GM19372 (cell line): ENCODE data around the gene CCDC81.
A peak's percentile ranks its signal among the peaks of the same experiment; 100 is the strongest.
"Not testable (repeated sequence)": the region's sequence is repeated elsewhere in the genome, so short reads cannot be mapped to it uniquely, and the experiment has no call there.

Source experiments
- ATAC-seq: cut with Tn5 transposase; IDR thresholded peaks from one replicate; pipeline ENCODE4 v1.9.1; 2021; ENCODE audit warnings: mild to moderate bottlenecking, low read depth, moderate library complexity; ENCODE audit not compliant: unreplicated experiment

CCDC81 gene

GRCh38 chr11:86386283-86386682 is 11.6 kb downstream of the CCDC81 start:
- no peak for ATAC-seq

DNA sequence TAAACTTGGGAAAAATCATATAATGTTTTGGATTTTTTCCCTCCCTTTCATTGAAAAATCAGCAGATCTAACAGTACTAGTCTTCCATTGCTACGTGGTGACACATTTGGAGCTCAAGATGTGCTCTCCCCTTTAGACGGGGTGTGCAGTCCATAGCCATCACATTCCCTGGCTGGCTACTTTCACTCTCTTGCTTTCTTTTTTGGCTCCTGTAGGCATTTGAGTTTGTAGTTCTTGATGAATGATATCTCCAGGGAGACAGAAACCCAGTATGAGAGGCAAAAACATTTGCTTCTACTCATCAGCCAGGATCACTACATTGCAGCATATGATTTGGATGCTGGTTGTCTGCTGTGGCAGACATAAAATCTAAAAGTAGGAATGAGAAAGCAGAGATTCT is 12.1 kb downstream of the CCDC81 start:
- no peak for ATAC-seq

DNA sequence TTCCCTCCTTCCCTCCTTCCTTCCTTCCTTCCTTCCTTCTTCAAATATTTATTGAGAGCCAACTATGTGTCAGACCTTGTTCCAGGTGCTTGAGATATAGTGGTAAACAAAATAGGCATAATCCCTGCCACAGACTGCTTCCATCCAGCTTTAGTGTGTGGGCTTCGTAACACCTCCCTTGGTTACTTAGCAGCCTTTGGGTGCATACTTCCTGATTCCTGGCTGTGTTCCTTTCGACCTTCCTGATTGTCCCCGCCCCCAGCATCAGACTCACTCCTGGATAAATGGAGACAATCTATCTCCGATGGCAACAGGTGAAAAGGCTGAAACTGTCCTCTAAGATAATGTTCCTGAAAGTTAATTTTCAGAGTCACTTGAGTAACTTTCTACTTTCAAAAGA is 13.5 kb downstream of the CCDC81 start:
- no peak for ATAC-seq

DNA sequence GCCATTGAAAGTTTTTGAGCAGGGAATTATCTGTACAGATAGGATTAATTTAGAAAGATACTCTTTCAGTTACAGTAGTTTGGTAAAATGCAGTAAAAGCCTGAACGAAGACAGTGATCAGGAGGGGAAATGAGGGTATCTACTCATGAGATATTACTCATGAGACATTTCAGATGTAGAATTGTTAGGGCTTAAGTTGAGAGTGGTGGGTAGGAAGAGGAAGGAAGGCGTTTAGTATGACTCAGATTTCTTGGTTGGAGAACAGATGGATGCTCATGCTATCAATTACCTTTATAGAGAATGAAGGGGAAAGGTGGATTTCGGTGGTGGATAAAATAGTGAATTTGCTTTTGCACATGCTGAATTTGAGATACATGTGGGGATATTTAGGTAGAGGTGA is 15.8 kb downstream of the CCDC81 start:
- no peak for ATAC-seq

- no peak for ATAC-seq
Measured at GRCh38 chr11:86395061-86395551, 20.4 kb downstream of the CCDC81 start.

DNA sequence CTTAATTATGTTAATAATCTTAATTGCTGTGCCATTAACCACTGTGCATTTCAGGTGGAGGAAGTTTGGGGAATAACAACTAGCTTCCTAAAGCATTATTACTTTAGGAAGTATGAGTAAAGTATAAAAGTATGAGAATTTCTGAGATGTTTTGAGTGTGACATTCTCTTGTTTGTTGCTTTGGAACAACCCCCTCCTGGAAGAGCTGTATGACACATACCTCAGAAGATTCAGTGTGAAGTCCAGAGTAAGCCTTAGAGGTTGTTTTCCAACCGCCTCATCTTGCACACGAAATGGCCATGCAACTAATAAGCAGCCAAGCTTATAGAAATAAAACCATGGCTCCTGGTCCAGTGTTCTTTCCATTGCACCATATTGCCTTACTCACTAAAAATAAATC is 21.7 kb downstream of the CCDC81 start:
- no peak for ATAC-seq

GRCh38 chr11:86397351-86397750 is 22.7 kb downstream of the CCDC81 start:
- ATAC-seq: no peak

DNA sequence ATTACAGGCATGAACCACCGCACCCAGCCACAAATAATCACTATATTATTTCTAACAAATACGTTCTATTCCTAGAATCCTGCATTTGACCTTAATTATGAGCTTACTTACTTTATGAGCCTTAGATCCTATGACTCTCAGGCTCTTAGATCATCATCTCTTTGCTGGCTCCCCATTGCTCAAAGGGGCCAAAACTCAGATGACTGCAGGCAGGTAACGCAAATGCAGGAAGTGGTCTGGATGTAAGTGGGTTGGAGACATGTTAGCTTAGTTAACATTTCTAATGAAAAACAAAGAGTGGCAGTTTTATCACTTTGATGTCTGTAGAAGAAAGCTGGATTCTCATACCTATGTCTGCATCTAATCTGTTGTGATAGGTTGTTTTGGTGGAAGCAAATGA is 23.4 kb downstream of the CCDC81 start:
- no peak for ATAC-seq

DNA sequence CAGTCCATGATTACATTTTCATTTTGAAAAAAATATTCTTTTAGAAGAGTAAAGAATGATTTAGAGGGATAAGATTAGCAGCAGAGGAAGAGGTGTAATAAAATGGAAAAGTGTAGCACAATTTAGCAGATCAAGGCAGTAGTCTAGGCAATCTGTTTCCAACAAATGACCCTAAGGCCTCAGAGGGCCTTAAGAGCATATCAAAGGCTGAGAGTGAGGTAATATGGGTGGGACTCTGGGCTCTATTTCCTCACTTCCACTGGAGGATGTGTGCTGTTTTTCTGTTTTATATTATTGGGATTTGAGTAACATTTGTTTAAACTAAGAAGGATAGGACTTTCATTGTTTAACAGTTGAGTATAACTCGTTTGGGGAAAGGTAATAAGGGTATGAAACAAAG is 28.8 kb downstream of the CCDC81 start:
- ATAC-seq: no peak

GRCh38 chr11:86408845-86409244 is 34.2 kb downstream of the CCDC81 start:
- no peak for ATAC-seq

DNA sequence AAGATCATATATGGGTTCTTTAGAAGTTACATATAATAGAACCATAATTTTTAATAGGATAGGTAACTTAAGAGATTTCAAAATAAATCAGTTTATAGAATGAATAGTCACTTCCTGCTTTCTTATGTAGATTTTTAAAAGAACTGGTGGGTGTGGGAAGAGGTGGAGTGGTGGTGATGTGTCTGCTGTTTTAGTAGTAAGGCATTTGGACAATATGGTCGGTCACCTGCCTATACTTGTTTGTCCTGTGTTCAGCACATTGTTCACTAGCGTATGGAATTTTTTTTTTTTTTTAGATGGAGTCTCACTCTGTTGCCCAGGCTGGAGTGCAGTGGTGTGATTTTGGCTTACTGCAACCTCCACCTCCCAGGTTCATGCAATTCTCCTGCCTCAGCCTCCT is 39.3 kb downstream of the CCDC81 start:
- ATAC-seq: no peak

GRCh38 chr11:86415026-86415425 is 40.3 kb downstream of the CCDC81 start:
- ATAC-seq: no peak

DNA sequence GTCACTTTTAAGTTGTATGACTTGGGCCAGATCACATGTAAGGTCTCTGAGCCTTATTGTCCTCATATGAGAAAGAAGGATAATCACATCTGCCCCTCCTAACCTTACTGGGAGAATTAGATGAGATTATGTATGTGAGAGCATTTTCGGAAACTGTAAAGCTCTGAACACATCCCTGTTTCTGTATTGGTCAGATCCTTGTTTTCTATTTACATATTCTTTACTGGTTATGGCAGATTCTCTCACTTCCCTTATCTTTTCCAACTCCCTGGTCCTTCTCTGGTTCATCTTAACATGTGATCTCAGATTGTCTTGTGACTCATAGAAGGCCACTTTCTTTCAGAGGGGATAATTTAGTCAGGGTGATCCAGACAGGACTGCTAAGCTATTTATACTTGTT is 41.8 kb downstream of the CCDC81 start:
- no peak for ATAC-seq

GRCh38 chr11:86416951-86417350 is 42.3 kb downstream of the CCDC81 start:
- ATAC-seq: not testable (repeated sequence)

DNA sequence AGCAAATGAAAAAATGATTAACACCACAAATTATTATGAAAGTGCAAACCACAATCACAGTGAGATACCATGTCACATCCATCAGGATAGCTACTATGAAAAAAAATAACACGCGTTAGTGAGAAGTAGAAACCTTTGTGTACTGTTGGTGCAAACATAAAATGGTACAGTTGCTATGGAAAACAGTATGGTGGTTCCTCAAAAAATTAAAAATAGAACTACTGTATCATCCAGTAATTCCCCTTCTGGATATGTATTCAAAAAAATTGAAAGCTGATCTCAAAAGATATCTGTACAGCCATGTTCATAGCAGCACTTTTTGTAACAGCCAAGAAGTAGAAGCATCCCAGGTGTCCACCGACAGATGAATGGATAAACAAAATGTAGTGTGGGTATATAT is 43.4 kb downstream of the CCDC81 start:
- no peak for ATAC-seq

- no peak for ATAC-seq
Measured at GRCh38 chr11:86418513-86418912, 43.8 kb downstream of the CCDC81 start.

- peak; percentile 57 for ATAC-seq
Measured at GRCh38 chr11:86418917-86419316, 44.2 kb downstream of the CCDC81 start.

GRCh38 chr11:86421946-86422345 is 47.3 kb downstream of the CCDC81 start:
- ATAC-seq: no peak

DNA sequence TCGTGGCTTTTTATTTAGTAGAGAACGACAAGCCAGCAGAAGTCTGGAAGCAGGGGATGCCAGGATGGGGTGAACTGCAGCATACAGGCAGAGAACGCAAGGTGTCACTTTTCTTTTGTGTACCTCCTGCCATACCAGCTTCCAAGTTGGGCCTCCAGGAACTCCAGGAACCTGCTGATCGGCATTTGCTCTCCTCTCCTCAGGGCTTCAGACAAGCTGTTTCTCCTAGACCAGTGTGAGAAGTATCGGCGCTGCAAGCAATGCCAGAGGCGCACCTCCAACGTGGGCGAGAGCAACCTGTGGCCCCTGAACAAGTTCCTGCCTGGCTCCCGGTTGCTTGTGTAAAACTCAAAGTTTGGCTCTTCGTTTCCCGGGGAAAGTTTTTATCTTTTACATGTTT is 47.7 kb downstream of the CCDC81 start:
- ATAC-seq: no peak

GRCh38 chr11:86423488-86423887 is 48.8 kb downstream of the CCDC81 start:
- not testable (repeated sequence) for ATAC-seq

DNA sequence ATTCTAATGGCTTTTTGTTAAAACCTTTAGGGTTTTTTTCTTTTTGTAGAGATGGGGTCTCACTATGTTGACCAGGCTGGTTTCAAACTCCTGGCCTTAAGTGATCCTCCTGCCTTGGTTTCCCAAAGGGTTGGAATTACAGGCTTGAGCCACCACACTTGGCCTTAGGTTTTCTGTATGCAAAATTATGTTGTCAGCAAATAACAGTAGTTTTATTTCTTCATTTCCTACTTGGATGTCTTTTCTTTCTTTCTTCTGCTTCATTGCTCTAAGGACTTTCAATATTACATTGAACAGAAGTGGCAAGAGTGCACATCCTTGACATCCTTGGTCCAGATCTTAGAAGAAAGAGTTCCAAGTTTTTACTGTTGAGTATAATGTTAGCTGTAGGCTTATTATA is 52.8 kb downstream of the CCDC81 start:
- no peak for ATAC-seq

DNA sequence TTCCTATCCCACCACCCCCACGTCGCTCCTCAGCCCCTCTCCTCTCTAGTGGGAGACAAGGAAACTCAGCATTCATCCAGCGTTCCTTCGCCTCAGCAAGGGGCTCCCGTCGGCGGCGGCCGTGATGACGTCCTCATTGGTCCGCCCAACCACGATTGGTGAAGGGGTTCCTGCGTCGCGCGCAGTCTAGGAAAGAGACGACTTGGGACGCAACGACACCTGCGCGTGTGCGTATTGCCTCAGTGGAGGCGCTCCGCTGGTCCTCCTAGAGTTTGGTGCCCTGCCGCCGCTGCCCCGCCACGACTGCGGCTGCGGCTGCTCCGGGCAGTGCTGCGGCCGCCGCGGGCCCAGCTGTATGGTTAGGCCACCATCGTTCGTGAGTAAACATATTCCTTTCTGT is 56.6 kb downstream of the CCDC81 start:
- no peak for ATAC-seq

DNA sequence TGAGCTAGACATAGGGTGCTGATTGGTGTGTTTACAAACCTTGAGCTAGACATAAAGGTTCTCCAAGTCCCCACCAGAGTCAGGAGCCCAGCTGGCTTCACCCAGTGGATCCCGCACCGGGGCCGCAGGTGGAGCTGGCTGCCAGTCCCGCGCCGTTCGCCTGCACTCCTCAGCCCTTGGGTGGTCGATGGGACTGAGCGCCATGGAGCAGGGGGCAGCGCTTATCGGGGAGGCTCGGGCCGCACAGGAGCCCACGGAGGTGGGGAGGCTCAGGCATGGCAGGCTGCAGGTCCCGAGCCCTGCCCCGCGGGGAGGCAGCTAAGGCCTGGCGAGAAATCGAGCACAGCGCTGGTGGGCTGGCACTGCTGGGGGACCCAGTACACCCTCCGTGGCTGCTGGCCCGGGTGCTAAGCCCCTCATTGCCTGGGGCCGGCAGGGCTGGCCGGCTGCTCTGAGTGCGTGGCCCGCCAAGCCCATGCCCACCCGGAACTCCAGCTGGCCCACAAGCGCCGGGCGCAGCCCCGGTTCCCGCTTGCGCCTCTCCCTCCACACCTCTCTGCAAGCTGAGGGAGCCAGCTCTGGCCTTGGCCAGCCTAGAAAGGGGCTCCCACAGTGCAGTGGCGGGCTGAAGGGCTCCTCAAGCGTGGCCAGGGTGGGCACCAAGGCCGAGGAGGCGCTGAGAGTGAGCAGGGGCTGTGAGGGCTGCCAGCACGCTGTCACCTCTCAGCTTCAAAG is 58.8 kb downstream of the CCDC81 start:
- ATAC-seq: not testable (repeated sequence)
